Subcutaneous adipose tissue (tissue), 4 donors: Measurements from ENCODE around the gene WWTR1. TPM values are rescaled to one million over a fixed set of nuclear protein-coding genes. Genes with fewer than 3 reads are reported as not detected.

Experiments used
- CTCF ChIP-seq: fragments of 450-650 bp; IDR thresholded peaks from one replicate; pipeline ENCODE4 v1.5.1; 2016; ENCODE audit warnings: low read depth, mild to moderate bottlenecking, control low read depth, antibody characterized with exemption, moderate library complexity
- total RNA-seq, 4 donors: library from RNA; depleted of rRNA; stranded (reverse); fragments of >200 nt; gene quantifications; one replicate each; pipeline ENCODE4 v1.1.0, GENCODE V29; 2016

The WWTR1 gene
- total RNA-seq, 4 donors from 2014 or later, result 47.9 to 89.3 (median 62.4) TPM

DNA sequence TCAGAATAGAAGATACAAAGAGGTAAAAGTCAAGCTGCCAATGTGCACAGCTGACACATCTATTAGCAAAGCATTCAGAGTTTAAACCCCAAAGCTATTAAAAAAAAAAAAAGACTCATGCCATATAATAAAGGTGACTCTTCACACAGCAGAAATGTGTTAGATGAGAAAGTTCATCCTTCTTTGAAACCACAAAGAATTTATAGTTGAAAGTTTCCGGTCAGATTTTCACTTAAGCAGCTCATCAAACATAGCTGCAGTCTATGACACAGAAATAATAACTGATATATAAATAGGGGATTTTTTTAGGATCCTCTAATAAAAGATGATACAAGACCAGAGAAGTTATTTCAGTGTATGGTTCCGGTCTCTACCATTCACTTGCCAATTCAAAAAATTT is 76.6 kb downstream of the WWTR1 start:
- no peak for TF ChIP-seq CTCF

- no peak for TF ChIP-seq CTCF
Measured at GRCh38 chr3:149579838-149580542, 77.8 kb downstream of the WWTR1 start.

DNA sequence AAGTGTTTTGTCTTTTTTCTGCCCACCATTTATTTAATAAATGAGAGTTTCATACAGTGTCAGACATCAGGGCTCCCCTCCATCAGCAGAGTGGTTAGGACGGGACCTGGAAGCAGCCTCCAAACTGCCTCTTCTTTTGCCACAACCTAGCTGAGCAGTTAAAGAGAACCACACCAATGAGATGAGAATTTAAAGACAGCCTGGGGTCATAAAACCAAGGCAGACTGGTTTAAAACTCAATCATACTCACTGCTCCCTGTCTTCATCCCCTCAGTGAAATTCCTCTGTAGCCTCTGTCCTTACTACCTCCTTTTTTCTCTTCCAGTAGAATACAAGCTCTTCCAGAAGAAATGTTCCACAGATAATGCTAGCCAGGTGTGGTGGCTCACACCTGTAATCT is 78.7 kb downstream of the WWTR1 start:
- TF ChIP-seq CTCF, result no peak

DNA sequence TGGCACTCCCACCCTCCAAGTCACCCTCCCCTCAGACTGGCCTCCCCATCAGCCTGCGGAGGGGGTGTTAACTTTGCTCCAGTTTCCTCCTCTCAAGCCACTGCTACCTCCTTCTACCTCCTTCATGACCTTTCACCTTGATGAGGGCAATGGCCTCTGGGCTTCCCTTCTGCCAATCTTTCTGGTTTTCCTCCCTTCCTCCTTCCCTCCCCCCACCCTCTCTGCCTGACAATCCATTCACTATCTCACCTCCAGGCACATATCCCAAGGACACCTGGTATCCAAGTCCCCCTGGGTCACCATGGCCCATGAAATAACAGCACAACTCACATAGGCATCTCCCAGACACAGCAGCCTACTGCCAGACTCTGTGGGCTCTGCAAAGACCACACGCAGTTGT is 80.0 kb downstream of the WWTR1 start:
- no peak for TF ChIP-seq CTCF

DNA sequence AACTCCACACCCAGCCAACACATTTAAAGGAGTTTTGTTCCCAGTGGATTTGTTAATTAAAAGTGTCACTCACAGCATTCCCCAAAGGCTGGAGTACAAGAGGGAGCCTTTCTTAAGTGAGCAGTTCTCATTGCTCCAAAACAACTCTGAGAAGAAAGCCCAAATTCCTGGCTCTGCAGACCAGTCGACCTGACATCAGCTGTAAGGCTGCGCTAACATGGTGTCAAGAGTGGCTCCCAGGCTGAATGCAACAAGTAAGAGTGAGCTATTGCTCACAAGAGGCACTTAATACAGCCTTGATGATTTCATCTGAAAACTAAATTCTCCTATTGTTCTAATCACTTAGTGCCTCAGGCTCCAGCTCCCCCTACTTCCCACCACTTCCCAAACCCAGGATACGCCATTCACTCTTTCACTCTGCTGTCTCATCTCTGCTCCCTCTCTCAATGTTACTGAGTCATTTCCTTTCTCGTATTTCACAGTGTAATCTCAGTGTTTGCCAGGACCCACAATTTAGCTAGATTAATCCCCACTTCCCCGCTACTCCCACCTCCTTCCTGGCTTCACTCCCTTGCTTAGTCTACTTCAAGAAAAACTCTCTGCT is 81.8 kb downstream of the WWTR1 start:
- no peak for TF ChIP-seq CTCF

GRCh38 chr3:149575213-149575960 is 82.4 kb downstream of the WWTR1 start:
- no peak for TF ChIP-seq CTCF

DNA sequence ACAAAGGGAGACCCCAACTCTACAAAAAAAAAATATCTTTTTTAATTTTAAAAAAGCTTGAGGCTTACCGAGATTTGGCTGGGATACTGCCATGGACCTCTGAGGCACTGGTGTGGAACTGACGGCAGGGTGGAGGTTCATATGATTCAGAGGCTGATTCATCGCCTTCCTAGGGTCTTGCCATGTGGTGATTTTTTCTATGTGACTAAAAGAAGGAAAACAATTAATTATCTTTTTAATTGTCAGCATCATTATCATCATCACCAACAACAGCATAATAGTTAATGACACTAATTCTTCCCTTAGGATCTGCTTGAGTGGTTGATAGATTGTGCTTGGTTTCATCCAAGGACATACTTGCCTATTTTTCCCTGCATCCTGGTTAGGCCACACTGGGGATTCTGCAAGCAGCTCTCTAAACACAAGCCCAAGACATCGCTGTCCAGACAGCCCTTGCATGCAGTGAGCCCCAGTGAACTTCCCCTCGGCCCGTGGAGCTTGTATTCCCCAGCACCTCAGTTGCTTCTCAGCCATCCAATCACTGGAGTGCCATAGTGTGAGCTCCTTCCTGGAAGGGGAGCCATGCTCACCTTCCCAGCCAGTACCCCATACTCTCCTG is 84.9 kb downstream of the WWTR1 start:
- no peak for TF ChIP-seq CTCF
